Ishikawa (cell line): ENCODE results near the gene MOCS1.

Source experiments
- EP300 ChIP-seq: IDR thresholded peaks from 2 replicates; pipeline ENCODE4 v1.6.1; 2012; ENCODE audit warnings: borderline replicate concordance
- TCF12 ChIP-seq: IDR thresholded peaks from 2 replicates; pipeline ENCODE4 v1.6.1; 2012; ENCODE audit warnings: low read depth
- YY1 ChIP-seq: IDR thresholded peaks from 2 replicates; pipeline ENCODE4 v1.6.1; 2012; ENCODE audit warnings: low read depth
- TF ChIP-seq, protein P1 (sequence below): IDR thresholded peaks from 2 replicates; pipeline ENCODE4 v1.6.1; 2012

GRCh38 chr6:39929039-39929732 lies 5.1 kb downstream of the MOCS1 start:
- TF ChIP-seq YY1 (no peak), EP300 (no peak), TCF12 (no peak)
- TF ChIP-seq, protein P1, sequence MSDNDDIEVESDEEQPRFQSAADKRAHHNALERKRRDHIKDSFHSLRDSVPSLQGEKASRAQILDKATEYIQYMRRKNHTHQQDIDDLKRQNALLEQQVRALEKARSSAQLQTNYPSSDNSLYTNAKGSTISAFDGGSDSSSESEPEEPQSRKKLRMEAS, result no peak
